Upper lobe of left lung (tissue), 6 donors: Measurements from ENCODE around the gene DZANK1. TPM values are rescaled to one million over a fixed set of nuclear protein-coding genes. Genes with fewer than 3 reads are reported as not detected.

Experiments used
- ATAC-seq, 2 donors: fragments of 200-7000 bp; cut with Tn5 transposase; one replicate each; pipeline ENCODE4 v1.9.1; 2022; ENCODE audit warnings: mild to moderate bottlenecking in 2 of 2, moderate library complexity in 2 of 2; ENCODE audit not compliant: low FRiP score in 2 of 2
- DNase-seq, 2 donors: peaks; one replicate each; pipeline ENCODE4 v3.0.0-alpha.2; 2019 to 2020
- H3K27ac ChIP-seq, 4 donors: fragments of 200-600 bp; sonication (generic); one replicate each; pipeline ENCODE4 v1.5.1; 2016 to 2019
- H3K27me3 ChIP-seq, 4 donors: fragments of 200-600 bp; sonication (generic); one replicate each; pipeline ENCODE4 v1.5.1; 2017 to 2019
- H3K36me3 ChIP-seq, 4 donors: fragments of 200-600 bp; sonication (generic); one replicate each; pipeline ENCODE4 v1.5.1; 2016 to 2019
- H3K4me1 ChIP-seq, 4 donors: fragments of 200-600 bp; sonication (generic); one replicate each; pipeline ENCODE4 v1.5.1; 2018 to 2019
- H3K4me3 ChIP-seq, 4 donors: fragments of 200-600 bp; sonication (generic); one replicate each; pipeline ENCODE4 v1.5.1; 2017 to 2019; ENCODE audit warnings: mild to moderate bottlenecking in 2 of 4, moderate library complexity in 1 of 4
- H3K9me3 ChIP-seq, 4 donors: fragments of 200-600 bp; sonication (generic); one replicate each; pipeline ENCODE4 v1.5.1; 2018 to 2019
- CTCF ChIP-seq, 6 experiments: fragments of 450-650 bp in 4 of 6; fragments of 200-600 bp in 2 of 6; sonication (generic) in 2 of 6; IDR thresholded peaks; one replicate each; pipeline ENCODE4 v1.5.1; 2016 to 2019; ENCODE audit warnings: antibody characterized with exemption in 6 of 6
- EP300 ChIP-seq, 4 donors: sonication (generic); formaldehyde crosslinking; IDR thresholded peaks; one replicate each; pipeline ENCODE4 v1.5.1; 2017; ENCODE audit warnings: antibody characterized with exemption in 4 of 4, control low read depth in 2 of 4
- POLR2A ChIP-seq, 4 donors: fragments of 450-650 bp; IDR thresholded peaks; one replicate each; pipeline ENCODE4 v1.5.1; 2016 to 2017; ENCODE audit warnings: antibody characterized with exemption in 4 of 4, mild to moderate bottlenecking in 2 of 4
- POLR2AphosphoS5 ChIP-seq, 2 donors: sonication (generic); formaldehyde crosslinking; IDR thresholded peaks; one replicate each; pipeline ENCODE4 v1.5.1; 2017; ENCODE audit warnings: antibody characterized with exemption in 2 of 2
- WGBS, 2 donors: methylation state at CpG; one replicate each; pipeline ENCODE4 v1.1.5; 2017 to 2018; 5-methylcytosine and 5-hydroxymethylcytosine counted together
- total RNA-seq, 6 donors: library from RNA; depleted of rRNA in 4 of 6; stranded (reverse); fragments of >200 nt in 4 of 6; gene quantifications; one replicate each; pipeline versions ENCODE4 v1.1.0 to v1.2.1, GENCODE V29; 2016 to 2021
- donor health status: DM: no; HTN: no; CAD: no; lungs with moderate emphysema.
- donor health status: DM: no; HTN: yes; CAD: no; lungs with severe emphysema.

The DZANK1 gene
- total RNA-seq, 6 donors from 2014 or later: 1.8 to 12.8 (median 4.4) TPM

- ATAC-seq (peak in 1 of 2 donors; percentile 43), DNase-seq (no peak)
- H3K4me3 ChIP-seq: no peak overlapping the region
- H3K27ac ChIP-seq: no peak overlapping the region
- TF ChIP-seq POLR2A (IDR thresholded peaks at IDR 0.05) (no peak), EP300 (IDR thresholded peaks at IDR 0.05) (no peak), POLR2AphosphoS5 (IDR thresholded peaks at IDR 0.05) (no peak), CTCF (IDR thresholded peaks at IDR 0.05) (no peak)
- peaks cover 0 to 4% (median 0%) of the 10 kb centered on the region in 4 donors for H3K4me1 ChIP-seq
- H3K27me3 ChIP-seq: no peaks in the 10 kb centered on the region
- H3K36me3 ChIP-seq: no peaks in the 10 kb centered on the region
- H3K9me3 ChIP-seq: no peaks in the 10 kb centered on the region
- WGBS, 2 donors: 68 to 75% methylated on average over 6 of the region's 6 CpGs
These were observed 54.5 kb downstream of the DZANK1 start for GRCh38 chr20:18412221-18412901.

GRCh38 chr20:18405826-18406225, 61.0 kb downstream of the DZANK1 start:
- Histone ChIP-seq H3K36me3 (peaks cover 0 to 10% (median 0%) of the 10 kb centered on the region in 4 donors), H3K27me3 (no peaks in the 10 kb centered on the region), H3K27ac (no peak overlapping the region), H3K4me3 (no peak overlapping the region), H3K4me1 (no peaks in the 10 kb centered on the region), H3K9me3 (peaks cover 0 to 3% (median 0%) of the 10 kb centered on the region in 4 donors)
- ATAC-seq (no peak), DNase-seq (no peak)
- TF ChIP-seq POLR2A (IDR thresholded peaks at IDR 0.05) (no peak), EP300 (IDR thresholded peaks at IDR 0.05) (no peak), CTCF (IDR thresholded peaks at IDR 0.05) (no peak), POLR2AphosphoS5 (IDR thresholded peaks at IDR 0.05) (no peak)
- 90 to 96% methylated on average over 7 to 8 of the region's 8 CpGs for WGBS, 2 donors

GRCh38 chr20:18404172-18404571, 62.7 kb downstream of the DZANK1 start:
- DNase-seq (no peak), ATAC-seq (no peak)
- H3K4me1 ChIP-seq: no peaks in the 10 kb centered on the region
- no peak overlapping the region for H3K27ac ChIP-seq
- H3K36me3 ChIP-seq: peaks cover 0 to 10% (median 0%) of the 10 kb centered on the region in 4 donors
- H3K9me3 ChIP-seq: peaks cover 0 to 3% (median 0%) of the 10 kb centered on the region in 4 donors
- no peak for TF ChIP-seq POLR2A (IDR thresholded peaks at IDR 0.05)
- TF ChIP-seq POLR2AphosphoS5 (IDR thresholded peaks at IDR 0.05): no peak
- no peak for TF ChIP-seq CTCF (IDR thresholded peaks at IDR 0.05)
- TF ChIP-seq EP300 (IDR thresholded peaks at IDR 0.05): no peak
- WGBS, 2 donors: 47 to 69% methylated on average over 2 of the region's 2 CpGs
- H3K27me3 ChIP-seq: no peaks in the 10 kb centered on the region
- H3K4me3 ChIP-seq: no peak overlapping the region

GRCh38 chr20:18403269-18403668, 63.6 kb downstream of the DZANK1 start:
- Histone ChIP-seq H3K9me3 (peaks cover 0 to 3% (median 0%) of the 10 kb centered on the region in 4 donors), H3K27me3 (no peaks in the 10 kb centered on the region), H3K4me1 (no peaks in the 10 kb centered on the region), H3K27ac (no peak overlapping the region), H3K4me3 (no peak overlapping the region), H3K36me3 (peaks cover 0 to 10% (median 0%) of the 10 kb centered on the region in 4 donors)
- TF ChIP-seq POLR2AphosphoS5 (IDR thresholded peaks at IDR 0.05): no peak
- TF ChIP-seq EP300 (IDR thresholded peaks at IDR 0.05): no peak
- no peak for TF ChIP-seq POLR2A (IDR thresholded peaks at IDR 0.05)
- no peak for TF ChIP-seq CTCF (IDR thresholded peaks at IDR 0.05)
- DNase-seq (no peak), ATAC-seq (no peak)

GRCh38 chr20:18401305-18401704, 65.5 kb downstream of the DZANK1 start:
- H3K9me3 ChIP-seq: peaks cover 0 to 3% (median 0%) of the 10 kb centered on the region in 4 donors
- DNase-seq (no peak), ATAC-seq (no peak)
- H3K36me3 ChIP-seq: peaks cover 0 to 15% (median 0%) of the 10 kb centered on the region in 4 donors
- TF ChIP-seq POLR2A (IDR thresholded peaks at IDR 0.05): no peak
- TF ChIP-seq POLR2AphosphoS5 (IDR thresholded peaks at IDR 0.05): no peak
- TF ChIP-seq CTCF (IDR thresholded peaks at IDR 0.05): no peak
- TF ChIP-seq EP300 (IDR thresholded peaks at IDR 0.05): no peak
- no peak overlapping the region for H3K27ac ChIP-seq
- no peak overlapping the region for H3K4me3 ChIP-seq
- no peaks in the 10 kb centered on the region for H3K27me3 ChIP-seq
- WGBS, 2 donors: 100% methylated on average over 3 of the region's 3 CpGs
- H3K4me1 ChIP-seq: peaks cover 0 to 6% (median 0%) of the 10 kb centered on the region in 4 donors
